Hematopoietic multipotent progenitor cell treated with erythropoietin and hydrocortisone succinate and interleukin-3 and kit ligand, for 15 days (in vitro differentiated cells): ENCODE measurements around the gene TEX38.
"Not testable (repeated sequence)": the region's sequence is repeated elsewhere in the genome, so short reads cannot be mapped to it uniquely, and the experiment has no call there.

Source experiments
- DNase-seq: peaks from one replicate; pipeline ENCODE4 v3.0.0-alpha.2; 2015; ENCODE audit warnings: low spot score

Gene TEX38

GRCh38 chr1:46655848-46656247 is 15.8 kb upstream of the TEX38 start:
- DNase-seq = no peak

GRCh38 chr1:46656643-46657042 is 15.0 kb upstream of the TEX38 start:
- DNase-seq = no peak

GRCh38 chr1:46657775-46658174 is 13.9 kb upstream of the TEX38 start:
- no peak for DNase-seq

GRCh38 chr1:46659307-46659870 is 12.3 kb upstream of the TEX38 start:
- no peak for DNase-seq

- DNase-seq = not testable (repeated sequence)
These were observed 11.5 kb upstream of the TEX38 start for GRCh38 chr1:46660116-46660515.

GRCh38 chr1:46662919-46663318 is 8.7 kb upstream of the TEX38 start:
- DNase-seq = not testable (repeated sequence)

GRCh38 chr1:46665983-46666382 is 5.7 kb upstream of the TEX38 start:
- no peak for DNase-seq

- DNase-seq = peak; percentile 83
These were observed 3.6 kb upstream of the TEX38 start, which contains the start of gene ATPAF1 for GRCh38 chr1:46667782-46668760. Gene ATPAF1 (minus strand): TSS chr1:46668364. CDS start chr1:46668322, 42 bp downstream.

- DNase-seq = peak; percentile 58
These were observed 1.5 kb upstream of the TEX38 start for GRCh38 chr1:46670134-46670533.

- peak; percentile 38 for DNase-seq
These were observed 1.0 kb downstream of the TEX38 start for GRCh38 chr1:46672696-46673095.

- DNase-seq = peak; percentile 90
These were observed 2.1 kb downstream of the TEX38 start for GRCh38 chr1:46673749-46674182.

- peak; percentile 77 for DNase-seq
These were observed 4.1 kb downstream of the TEX38 start for GRCh38 chr1:46675549-46676314.

GRCh38 chr1:46676531-46676930 is 4.9 kb downstream of the TEX38 start:
- peak; percentile 58 for DNase-seq

- no peak for DNase-seq
These were observed 5.7 kb downstream of the TEX38 start for GRCh38 chr1:46677339-46677738.

- DNase-seq = no peak
These were observed 8.3 kb downstream of the TEX38 start for GRCh38 chr1:46679789-46680573.

GRCh38 chr1:46681333-46682034 is 9.8 kb downstream of the TEX38 start:
- no peak for DNase-seq

- DNase-seq = no peak
These were observed 10.4 kb downstream of the TEX38 start for GRCh38 chr1:46682064-46682463.

- no peak for DNase-seq
These were observed 13.0 kb downstream of the TEX38 start for GRCh38 chr1:46684670-46685069.

GRCh38 chr1:46686255-46686654 is 14.6 kb downstream of the TEX38 start:
- DNase-seq = no peak

GRCh38 chr1:46687093-46687659 is 15.5 kb downstream of the TEX38 start:
- peak; percentile 64 for DNase-seq
